Liver (tissue), 9 donors: Measurements from ENCODE around the gene CNNM1. TPM values are rescaled to one million over a fixed set of nuclear protein-coding genes. Genes with fewer than 3 reads are reported as not detected.

ENCODE experiments used
- DNase-seq: peaks from one replicate; pipeline ENCODE4 v3.0.0-alpha.2; 2017; ENCODE audit warnings: low spot score
- H3K27ac ChIP-seq, 2 donors: one replicate each; pipeline ENCODE4 v1.7.0; 2013; ENCODE audit warnings: inconsistent platforms in 2 of 2, low read length in 2 of 2, control low read depth in 1 of 2, low read depth in 1 of 2, mild to moderate bottlenecking in 1 of 2
- H3K27me3 ChIP-seq, 4 donors: one replicate each; pipeline versions ENCODE4 v1.6.1 to v1.7.0; 2013; ENCODE audit warnings: low read length in 3 of 4, inconsistent platforms in 1 of 4, mild to moderate bottlenecking in 1 of 4, moderate library complexity in 1 of 4; ENCODE audit not compliant: control insufficient read depth in 4 of 4, insufficient read depth in 4 of 4
- H3K36me3 ChIP-seq, 4 donors: one replicate each; pipeline versions ENCODE4 v1.6.1 to v1.7.0; 2013; ENCODE audit warnings: low read length in 3 of 4, mild to moderate bottlenecking in 3 of 4, low read depth in 1 of 4, moderate library complexity in 1 of 4; ENCODE audit not compliant: control insufficient read depth in 4 of 4, insufficient read depth in 3 of 4
- H3K4me1 ChIP-seq, 4 donors: one replicate each; pipeline versions ENCODE4 v1.6.1 to v1.7.0; 2013; ENCODE audit warnings: low read length in 3 of 4, mild to moderate bottlenecking in 3 of 4, moderate library complexity in 1 of 4; ENCODE audit not compliant: control insufficient read depth in 4 of 4, insufficient read depth in 4 of 4
- H3K4me3 ChIP-seq, 3 donors: one replicate each; pipeline versions ENCODE4 v1.6.1 to v1.7.0; 2013; ENCODE audit warnings: low read length in 3 of 3, control low read depth in 1 of 3, low read depth in 1 of 3, mild to moderate bottlenecking in 1 of 3
- H3K9ac ChIP-seq, 2 donors: one replicate each; pipeline ENCODE4 v1.7.0; 2013; ENCODE audit warnings: low read length in 2 of 2, mild to moderate bottlenecking in 2 of 2, moderate library complexity in 2 of 2, control low read depth in 1 of 2, low read depth in 1 of 2
- H3K9me3 ChIP-seq, 4 donors: one replicate each; pipeline versions ENCODE4 v1.6.1 to v1.7.0; 2013; ENCODE audit warnings: low read length in 3 of 4; ENCODE audit not compliant: control insufficient read depth in 4 of 4
- ATF3 ChIP-seq: IDR thresholded peaks from 2 replicates; pipeline ENCODE4 v1.6.1; 2016; ENCODE audit warnings: antibody characterized with exemption
- CTCF ChIP-seq: fragments of 150-350 bp; IDR thresholded peaks from 2 replicates; pipeline ENCODE4 v1.5.1; 2017; ENCODE audit warnings: improper control_type of control experiment, low read depth, low read length; ENCODE audit not compliant: missing input control
- EGR1 ChIP-seq, 2 donors: IDR thresholded peaks; 2 replicates each; pipeline ENCODE4 v1.6.1; 2016 to 2018; ENCODE audit warnings: antibody characterized with exemption in 2 of 2, low read depth in 2 of 2
- FOXA1 ChIP-seq: IDR thresholded peaks from 2 replicates; pipeline ENCODE4 v1.6.1; 2016; ENCODE audit warnings: antibody characterized with exemption
- FOXA2 ChIP-seq: IDR thresholded peaks from 2 replicates; pipeline ENCODE4 v1.6.1; 2016; ENCODE audit warnings: antibody characterized with exemption
- GABPA ChIP-seq, 2 donors: IDR thresholded peaks in 1 of 2; conservative IDR thresholded peaks in 1 of 2; 2 replicates each; pipeline ENCODE4 v1.6.1; 2016; ENCODE audit warnings: antibody characterized with exemption in 2 of 2, mild to moderate bottlenecking in 1 of 2, moderate library complexity in 1 of 2
- MAX ChIP-seq: IDR thresholded peaks from 2 replicates; pipeline ENCODE4 v1.6.1; 2016; ENCODE audit warnings: antibody characterized with exemption
- NR2F2 ChIP-seq: IDR thresholded peaks from 2 replicates; pipeline ENCODE4 v1.6.1; 2016; ENCODE audit warnings: antibody characterized with exemption
- REST ChIP-seq: IDR thresholded peaks from 2 replicates; pipeline ENCODE4 v1.6.1; 2016; ENCODE audit warnings: antibody characterized with exemption, mild to moderate bottlenecking
- SP1 ChIP-seq: IDR thresholded peaks from 2 replicates; pipeline ENCODE4 v1.6.1; 2018; ENCODE audit warnings: antibody characterized with exemption, mild to moderate bottlenecking
- TAF1 ChIP-seq: conservative IDR thresholded peaks from 2 replicates; pipeline ENCODE4 v1.6.1; 2016; ENCODE audit warnings: antibody characterized with exemption, mild to moderate bottlenecking
- YY1 ChIP-seq: IDR thresholded peaks from 2 replicates; pipeline ENCODE4 v1.6.1; 2016; ENCODE audit warnings: antibody characterized with exemption, mild to moderate bottlenecking
- ZBTB33 ChIP-seq: IDR thresholded peaks from 2 replicates; pipeline ENCODE4 v1.6.1; 2016; ENCODE audit warnings: antibody characterized with exemption
- WGBS: extraction: QIAGEN DNeasy Blood & Tissue Kit; methylation state at CpG from one replicate; pipeline ENCODE4 v1.1.7; 2013; 5-methylcytosine and 5-hydroxymethylcytosine counted together
- polyA plus RNA-seq, 2 donors: library from polyadenylated mRNA; stranded (reverse) in 1 of 2; unstranded in 1 of 2; fragments of 200-250 nt in 1 of 2; fragments of >200 nt in 1 of 2; fragmentation: Nextera tagmentation in 1 of 2; extraction: Ambion mirVana in 1 of 2; gene quantifications; one replicate each; pipeline versions ENCODE4 v1.2.1 to v1.2.3, GENCODE V29; 2013 to 2015
- total RNA-seq, 2 donors: library from RNA; depleted of rRNA; stranded (reverse); fragments of >200 nt; gene quantifications; one replicate each; pipeline ENCODE4 v1.2.3, GENCODE V29; 2014
- donor health status: healthy.
- donor health status: healthy.
- donor health status: healthy.
- donor health status: healthy.
- donor health status: healthy.

CNNM1 gene
- total and polyA plus RNA-seq, 4 donors, result 0.05 to 0.10 (median 0.07) TPM

- 51% methylated on average over 3 of the region's 3 CpGs for WGBS
- peaks cover 0 to 3% (median 0%) of the 10 kb centered on the region in 4 donors for H3K27me3 ChIP-seq
- H3K4me3 ChIP-seq, result no peak overlapping the region
- DNase-seq, result no peak
- H3K36me3 ChIP-seq, result no peaks in the 10 kb centered on the region
- no peak for TF ChIP-seq YY1
- no peak for TF ChIP-seq CTCF
- TF ChIP-seq MAX, result no peak
- TF ChIP-seq FOXA1, result no peak
- TF ChIP-seq REST, result no peak
- TF ChIP-seq ZBTB33, result no peak
- TF ChIP-seq EGR1 (IDR thresholded peaks at IDR 0.05; ENCODE audit: low read depth in 2 of 2), result no peak
- no peak for TF ChIP-seq NR2F2
- H3K4me1 ChIP-seq, result no peaks in the 10 kb centered on the region
- no peak overlapping the region for H3K9ac ChIP-seq
- no peak overlapping the region for H3K27ac ChIP-seq
- no peaks in the 10 kb centered on the region for H3K9me3 ChIP-seq
Measured at GRCh38 chr10:99357691-99358090, 28.5 kb downstream of the CNNM1 start.

GRCh38 chr10:99358101-99358500 is 28.9 kb downstream of the CNNM1 start:
- H3K9me3 ChIP-seq, result no peaks in the 10 kb centered on the region
- TF ChIP-seq CTCF (no peak), GABPA (IDR thresholded peaks at IDR 0.05 in 1 of 2, conservative IDR thresholded peaks at IDR 0.05 in 1 of 2) (no peak), SP1 (no peak), ATF3 (no peak), REST (no peak), EGR1 (IDR thresholded peaks at IDR 0.05; ENCODE audit: low read depth in 2 of 2) (no peak), MAX (no peak), FOXA2 (no peak), TAF1 (no peak)
- H3K27ac ChIP-seq, result no peak overlapping the region
- no peak overlapping the region for H3K9ac ChIP-seq
- 71% methylated on average over 1 of the region's 1 CpG for WGBS
- H3K4me3 ChIP-seq, result no peak overlapping the region
- H3K4me1 ChIP-seq, result no peaks in the 10 kb centered on the region
- no peaks in the 10 kb centered on the region for H3K36me3 ChIP-seq
- H3K27me3 ChIP-seq, result peaks cover 0 to 3% (median 0%) of the 10 kb centered on the region in 4 donors
- no peak for DNase-seq
